HG03439 (cell line): ENCODE results near the gene AGPAT3.

Experiments used
- ATAC-seq: cut with Tn5 transposase; IDR thresholded peaks from one replicate; pipeline ENCODE4 v1.9.1; 2021; ENCODE audit warnings: mild to moderate bottlenecking, moderate library complexity; ENCODE audit not compliant: unreplicated experiment

The AGPAT3 gene

GRCh38 chr21:43988016-43988415 is 123.0 kb downstream of the AGPAT3 start:
- ATAC-seq, result no peak

GRCh38 chr21:43988506-43989230 is 123.6 kb downstream of the AGPAT3 start:
- no peak for ATAC-seq

- no peak for ATAC-seq
These were observed 124.4 kb downstream of the AGPAT3 start for GRCh38 chr21:43989401-43989800.

- no peak for ATAC-seq
These were observed 126.5 kb downstream of the AGPAT3 start for GRCh38 chr21:43991447-43991991.

GRCh38 chr21:43992121-43992520 is 127.1 kb downstream of the AGPAT3 start:
- no peak for ATAC-seq

- ATAC-seq, result no peak
These were observed 128.5 kb downstream of the AGPAT3 start for GRCh38 chr21:43993420-43993934.

- ATAC-seq, result no peak
These were observed 129.1 kb downstream of the AGPAT3 start for GRCh38 chr21:43994085-43994484.

- ATAC-seq, result no peak
These were observed 129.6 kb downstream of the AGPAT3 start for GRCh38 chr21:43994646-43995045.

- no peak for ATAC-seq
These were observed 130.6 kb downstream of the AGPAT3 start for GRCh38 chr21:43995521-43996105.

- no peak for ATAC-seq
These were observed 133.0 kb downstream of the AGPAT3 start for GRCh38 chr21:43997766-43998742.

- no peak for ATAC-seq
These were observed 135.3 kb downstream of the AGPAT3 start for GRCh38 chr21:44000360-44000759.

GRCh38 chr21:44002511-44002910 is 137.5 kb downstream of the AGPAT3 start:
- ATAC-seq, result no peak

- ATAC-seq, result no peak
These were observed 138.4 kb downstream of the AGPAT3 start for GRCh38 chr21:44003307-44003966.

GRCh38 chr21:44005071-44005470 is 140.0 kb downstream of the AGPAT3 start:
- no peak for ATAC-seq

- ATAC-seq, result no peak
These were observed 140.6 kb downstream of the AGPAT3 start for GRCh38 chr21:44005593-44005992.

- ATAC-seq, result no peak
These were observed 141.1 kb downstream of the AGPAT3 start for GRCh38 chr21:44006017-44006619.

- no peak for ATAC-seq
These were observed 141.6 kb downstream of the AGPAT3 start for GRCh38 chr21:44006656-44007055.

- no peak for ATAC-seq
These were observed 145.4 kb downstream of the AGPAT3 start for GRCh38 chr21:44010429-44010828.

- ATAC-seq, result no peak
These were observed 146.1 kb downstream of the AGPAT3 start for GRCh38 chr21:44011123-44011522.
